ENCODE results near the gene UST. TPM values are rescaled to one million over a fixed set of nuclear protein-coding genes. Genes with fewer than 3 reads are reported as not detected.

Gene UST
- total RNA-seq, 2 experiments from 2014 or later: 1.9 to 3.7 TPM

- H3K4me1 ChIP-seq (ENCODE audit: insufficient read depth, low read length): no peaks in the 10 kb centered on the region
- no peak overlapping the region for H3K27ac ChIP-seq (ENCODE audit: low read depth in 1 of 2, low read length in 2 of 2)
- ChIA-PET POLR2A (interaction anchor here (0.7 kb wide), 1 partner anchor 52 kb away, joined by 3 read pairs; no protein-coding TSS in a partner anchor), CTCF (no interaction called here)
- peaks cover 15% of the 10 kb centered on the region for H3K27me3 Mint-ChIP-seq
- no peaks in the 10 kb centered on the region for H3K36me3 Mint-ChIP-seq (ENCODE audit: low read depth)
- H3K27ac Mint-ChIP-seq: no peak overlapping the region
- no peaks in the 10 kb centered on the region for H3K27me3 ChIP-seq (ENCODE audit: control insufficient read depth in 1 of 2, insufficient read depth in 2 of 2, low read length in 2 of 2)
- H3K9me3 ChIP-seq (ENCODE audit: control insufficient read depth in 1 of 2, insufficient read depth in 1 of 2, low read length in 2 of 2): no peaks in the 10 kb centered on the region
- H3K4me1 Mint-ChIP-seq (ENCODE audit: low read depth): no peaks in the 10 kb centered on the region
- intact Hi-C loops (cut with DNase I, micrococcal nuclease): no loop called here
- no peak overlapping the region for H3K4me3 Mint-ChIP-seq
- no peak for TF ChIP-seq CTCF (IDR thresholded peaks at IDR 0.05)
- ATAC-seq (ENCODE audit: poor library complexity) (no peak), DNase-seq (no peak)
- no peaks in the 10 kb centered on the region for H3K9me3 Mint-ChIP-seq
- no peaks in the 10 kb centered on the region for H3K36me3 ChIP-seq (ENCODE audit: insufficient read depth, low read length)
- H3K4me3 ChIP-seq (ENCODE audit: low read length): no peak overlapping the region
Observed at GRCh38 chr6:148727104-148727503, 19.7 kb upstream of the UST start.

- Mint-ChIP-seq H3K27me3 (no peaks in the 10 kb centered on the region), H3K9me3 (no peaks in the 10 kb centered on the region)
Observed at GRCh38 chr6:148735989-148736388, 10.8 kb upstream of the UST start.

GRCh38 chr6:148736774-148737412 is 9.9 kb upstream of the UST start:
- Histone ChIP-seq H3K27me3 (ENCODE audit: control insufficient read depth in 1 of 2, insufficient read depth in 2 of 2, low read length in 2 of 2) (no peaks in the 10 kb centered on the region), H3K27ac (ENCODE audit: low read depth in 1 of 2, low read length in 2 of 2) (no peak overlapping the region), H3K9me3 (ENCODE audit: control insufficient read depth in 1 of 2, insufficient read depth in 1 of 2, low read length in 2 of 2) (no peaks in the 10 kb centered on the region), H3K4me3 (ENCODE audit: low read length) (no peak overlapping the region), H3K36me3 (ENCODE audit: insufficient read depth, low read length) (no peaks in the 10 kb centered on the region), H3K4me1 (ENCODE audit: insufficient read depth, low read length) (no peaks in the 10 kb centered on the region)
- no peak for DNase-seq
- Mint-ChIP-seq H3K27me3 (no peaks in the 10 kb centered on the region), H3K36me3 (ENCODE audit: low read depth) (no peaks in the 10 kb centered on the region), H3K4me3 (no peak overlapping the region), H3K4me1 (ENCODE audit: low read depth) (peaks cover 4% of the 10 kb centered on the region), H3K9me3 (no peaks in the 10 kb centered on the region), H3K27ac (no peak overlapping the region)
- ChIA-PET POLR2A (no interaction called here), CTCF (no interaction called here)
- no peak for TF ChIP-seq CTCF (IDR thresholded peaks at IDR 0.05)
- intact Hi-C loops (cut with DNase I, micrococcal nuclease): no loop called here
- no peak for ATAC-seq (ENCODE audit: poor library complexity)

More at GRCh38 chr6:148735989-148736388, 10.8 kb upstream of the UST start:
- Histone ChIP-seq H3K4me1 (ENCODE audit: insufficient read depth, low read length) (no peaks in the 10 kb centered on the region), H3K36me3 (ENCODE audit: insufficient read depth, low read length) (no peaks in the 10 kb centered on the region), H3K9me3 (ENCODE audit: control insufficient read depth in 1 of 2, insufficient read depth in 1 of 2, low read length in 2 of 2) (no peaks in the 10 kb centered on the region), H3K27me3 (ENCODE audit: control insufficient read depth in 1 of 2, insufficient read depth in 2 of 2, low read length in 2 of 2) (no peaks in the 10 kb centered on the region), H3K27ac (ENCODE audit: low read depth in 1 of 2, low read length in 2 of 2) (no peak overlapping the region), H3K4me3 (ENCODE audit: low read length) (no peak overlapping the region)
- H3K4me1 Mint-ChIP-seq (ENCODE audit: low read depth): peaks cover 4% of the 10 kb centered on the region
- H3K27ac Mint-ChIP-seq: no peak overlapping the region
- CTCF ChIA-PET: no interaction called here
- no peaks in the 10 kb centered on the region for H3K36me3 Mint-ChIP-seq (ENCODE audit: low read depth)
- TF ChIP-seq CTCF (IDR thresholded peaks at IDR 0.05): no peak
- DNase-seq (no peak), ATAC-seq (ENCODE audit: poor library complexity) (no peak)
- intact Hi-C loops (cut with DNase I, micrococcal nuclease): no loop called here
- H3K4me3 Mint-ChIP-seq: no peak overlapping the region
- POLR2A ChIA-PET: no interaction called here

Measured in CD4-positive, alpha-beta T cell (primary cell).